Neutrophil (primary cell): ENCODE measurements around the gene GRIP2.

Source experiments
- H3K27ac ChIP-seq: fragments of 200-600 bp; sonication (generic); 2 replicates; pipeline ENCODE4 v1.5.1; 2016; ENCODE audit warnings: mild to moderate bottlenecking, moderate library complexity
- H3K27me3 ChIP-seq: fragments of 200-600 bp; sonication (generic); 2 replicates; pipeline ENCODE4 v1.6.0; 2016; ENCODE audit warnings: mild to moderate bottlenecking
- H3K36me3 ChIP-seq: fragments of 200-600 bp; sonication (generic); 2 replicates; pipeline ENCODE4 v1.5.1; 2017
- H3K4me1 ChIP-seq, 2 experiments: fragments of 200-600 bp in 1 of 2; sonication (generic) in 1 of 2; 1 replicate in 1 of 2; 2 replicates in 1 of 2; pipeline versions ENCODE4 v1.5.1 to v1.6.1; 2013 to 2016; ENCODE audit warnings: low read depth in 1 of 2, low read length in 1 of 2, mild to moderate bottlenecking in 1 of 2, moderate library complexity in 1 of 2; ENCODE audit not compliant: control insufficient read depth in 1 of 2, insufficient read depth in 1 of 2
- H3K4me3 ChIP-seq, 2 experiments: fragments of 200-600 bp in 1 of 2; sonication (generic) in 1 of 2; 1 replicate in 1 of 2; 2 replicates in 1 of 2; pipeline ENCODE4 v1.5.1; 2013 to 2016; ENCODE audit warnings: low read depth in 1 of 2, low read length in 1 of 2, mild to moderate bottlenecking in 1 of 2, moderate library complexity in 1 of 2
- H3K9me3 ChIP-seq: fragments of 200-600 bp; sonication (generic); 2 replicates; pipeline ENCODE4 v1.5.1; 2016
- TF ChIP-seq, protein P1 (sequence below): fragments of 200-600 bp; sonication (generic); IDR thresholded peaks from 2 replicates; pipeline ENCODE4 v1.5.1; 2016; ENCODE audit warnings: antibody characterized with exemption

Gene GRIP2

GRCh38 chr3:14506626-14507304, 33.4 kb downstream of the GRIP2 start:
- TF ChIP-seq, protein P1, sequence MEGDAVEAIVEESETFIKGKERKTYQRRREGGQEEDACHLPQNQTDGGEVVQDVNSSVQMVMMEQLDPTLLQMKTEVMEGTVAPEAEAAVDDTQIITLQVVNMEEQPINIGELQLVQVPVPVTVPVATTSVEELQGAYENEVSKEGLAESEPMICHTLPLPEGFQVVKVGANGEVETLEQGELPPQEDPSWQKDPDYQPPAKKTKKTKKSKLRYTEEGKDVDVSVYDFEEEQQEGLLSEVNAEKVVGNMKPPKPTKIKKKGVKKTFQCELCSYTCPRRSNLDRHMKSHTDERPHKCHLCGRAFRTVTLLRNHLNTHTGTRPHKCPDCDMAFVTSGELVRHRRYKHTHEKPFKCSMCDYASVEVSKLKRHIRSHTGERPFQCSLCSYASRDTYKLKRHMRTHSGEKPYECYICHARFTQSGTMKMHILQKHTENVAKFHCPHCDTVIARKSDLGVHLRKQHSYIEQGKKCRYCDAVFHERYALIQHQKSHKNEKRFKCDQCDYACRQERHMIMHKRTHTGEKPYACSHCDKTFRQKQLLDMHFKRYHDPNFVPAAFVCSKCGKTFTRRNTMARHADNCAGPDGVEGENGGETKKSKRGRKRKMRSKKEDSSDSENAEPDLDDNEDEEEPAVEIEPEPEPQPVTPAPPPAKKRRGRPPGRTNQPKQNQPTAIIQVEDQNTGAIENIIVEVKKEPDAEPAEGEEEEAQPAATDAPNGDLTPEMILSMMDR = no peak
- H3K4me3 ChIP-seq = no peak overlapping the region
- H3K4me1 ChIP-seq = peaks cover 0 to 5% of the 10 kb centered on the region in 2 experiments
- peaks cover 4% of the 10 kb centered on the region for H3K27me3 ChIP-seq
- H3K36me3 ChIP-seq = no peaks in the 10 kb centered on the region
- H3K9me3 ChIP-seq = no peaks in the 10 kb centered on the region
- no peak overlapping the region for H3K27ac ChIP-seq

GRCh38 chr3:14505803-14506500, 34.2 kb downstream of the GRIP2 start:
- no peak overlapping the region for H3K27ac ChIP-seq
- H3K27me3 ChIP-seq = peaks cover 4% of the 10 kb centered on the region
- TF ChIP-seq, protein P1 = no peak
- peaks cover 0 to 5% of the 10 kb centered on the region in 2 experiments for H3K4me1 ChIP-seq
- no peaks in the 10 kb centered on the region for H3K9me3 ChIP-seq
- H3K36me3 ChIP-seq = no peaks in the 10 kb centered on the region
- H3K4me3 ChIP-seq = no peak overlapping the region

DNA sequence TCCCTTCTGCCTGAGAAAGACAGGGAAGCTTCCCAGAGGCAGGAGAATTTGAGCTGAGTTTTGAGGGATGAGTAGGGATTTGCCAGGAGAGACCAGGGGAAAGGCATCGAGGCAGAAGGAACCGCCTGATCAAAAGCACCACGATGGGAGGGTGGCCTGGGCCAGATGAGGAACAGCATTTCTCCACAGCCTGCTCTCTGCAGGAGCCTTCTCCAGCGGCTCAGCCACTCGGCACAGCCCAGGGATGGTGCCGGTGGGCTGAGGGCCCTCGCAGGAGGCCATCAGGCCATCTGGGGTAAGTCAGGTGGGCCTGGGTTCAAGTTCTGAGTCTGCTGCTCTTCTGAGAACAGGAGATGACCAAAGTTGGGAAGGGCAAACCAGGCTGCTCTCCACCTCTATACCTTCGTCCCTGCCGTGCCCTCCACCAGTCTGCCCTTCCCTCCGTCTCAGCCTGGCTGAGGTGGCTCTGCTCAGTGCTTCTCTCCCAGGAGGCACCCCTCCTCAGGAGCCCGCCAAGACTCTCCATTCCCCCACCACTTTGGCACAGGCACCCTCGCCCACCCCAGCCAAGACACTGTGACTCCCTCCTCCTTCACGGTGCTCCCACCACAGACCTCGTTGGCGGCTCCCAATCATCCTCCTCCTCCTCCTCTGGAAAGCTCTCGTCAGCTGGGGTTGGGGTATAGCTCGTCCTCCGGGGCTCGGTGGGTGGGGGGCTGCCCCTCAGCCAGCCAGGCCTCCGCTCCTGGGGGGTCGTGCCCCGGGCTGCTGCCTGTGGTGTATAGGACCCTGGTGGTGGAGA, 34.9 kb downstream of the GRIP2 start:
- Histone ChIP-seq H3K27me3 (peaks cover 4% of the 10 kb centered on the region), H3K4me1 (peaks cover 0 to 5% of the 10 kb centered on the region in 2 experiments), H3K27ac (no peak overlapping the region), H3K9me3 (no peaks in the 10 kb centered on the region), H3K36me3 (no peaks in the 10 kb centered on the region), H3K4me3 (no peak overlapping the region)
- TF ChIP-seq, protein P1 = no peak

DNA sequence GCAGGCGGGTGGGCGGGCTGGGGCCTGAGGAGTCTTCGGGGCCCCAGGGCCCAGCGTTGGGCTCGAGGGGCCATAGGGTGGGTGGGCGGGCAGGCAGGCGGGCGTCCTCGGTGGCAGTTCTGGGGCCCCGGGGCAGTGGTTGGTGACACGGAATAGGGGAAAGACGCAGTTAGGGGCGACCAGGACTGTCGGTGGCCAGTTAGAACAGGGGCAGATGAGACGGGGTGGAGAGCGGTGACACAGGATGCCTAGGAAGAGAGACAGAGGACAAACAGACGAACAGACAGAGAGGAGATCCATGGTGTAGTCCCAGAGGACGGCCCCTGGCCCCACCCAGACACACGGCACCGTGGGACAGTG, 36.5 kb downstream of the GRIP2 start:
- Histone ChIP-seq H3K4me1 (peaks cover 0 to under 1% of the 10 kb centered on the region in 2 experiments), H3K27me3 (no peaks in the 10 kb centered on the region), H3K36me3 (no peaks in the 10 kb centered on the region), H3K27ac (no peak overlapping the region), H3K4me3 (no peak overlapping the region), H3K9me3 (no peaks in the 10 kb centered on the region)
- TF ChIP-seq, protein P1 = no peak

GRCh38 chr3:14503033-14503705, 37.0 kb downstream of the GRIP2 start:
- TF ChIP-seq, protein P1 = no peak
- peaks cover 4% of the 10 kb centered on the region for H3K27me3 ChIP-seq
- H3K9me3 ChIP-seq = no peaks in the 10 kb centered on the region
- no peaks in the 10 kb centered on the region for H3K36me3 ChIP-seq
- no peak overlapping the region for H3K4me3 ChIP-seq
- no peaks in the 10 kb centered on the region for H3K4me1 ChIP-seq
- no peak overlapping the region for H3K27ac ChIP-seq
